Measurements from ENCODE around the gene SYT7.

GRCh38 chr11:61546663-61547062 is 34.2 kb downstream of the SYT7 start:
- TF ChIP-seq, protein P1, sequence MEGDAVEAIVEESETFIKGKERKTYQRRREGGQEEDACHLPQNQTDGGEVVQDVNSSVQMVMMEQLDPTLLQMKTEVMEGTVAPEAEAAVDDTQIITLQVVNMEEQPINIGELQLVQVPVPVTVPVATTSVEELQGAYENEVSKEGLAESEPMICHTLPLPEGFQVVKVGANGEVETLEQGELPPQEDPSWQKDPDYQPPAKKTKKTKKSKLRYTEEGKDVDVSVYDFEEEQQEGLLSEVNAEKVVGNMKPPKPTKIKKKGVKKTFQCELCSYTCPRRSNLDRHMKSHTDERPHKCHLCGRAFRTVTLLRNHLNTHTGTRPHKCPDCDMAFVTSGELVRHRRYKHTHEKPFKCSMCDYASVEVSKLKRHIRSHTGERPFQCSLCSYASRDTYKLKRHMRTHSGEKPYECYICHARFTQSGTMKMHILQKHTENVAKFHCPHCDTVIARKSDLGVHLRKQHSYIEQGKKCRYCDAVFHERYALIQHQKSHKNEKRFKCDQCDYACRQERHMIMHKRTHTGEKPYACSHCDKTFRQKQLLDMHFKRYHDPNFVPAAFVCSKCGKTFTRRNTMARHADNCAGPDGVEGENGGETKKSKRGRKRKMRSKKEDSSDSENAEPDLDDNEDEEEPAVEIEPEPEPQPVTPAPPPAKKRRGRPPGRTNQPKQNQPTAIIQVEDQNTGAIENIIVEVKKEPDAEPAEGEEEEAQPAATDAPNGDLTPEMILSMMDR (IDR thresholded peaks at IDR 0.05; ENCODE audit: borderline replicate concordance, extremely low read depth, low read length, poor library complexity, severe bottlenecking), result no peak
- TF ChIP-seq EZH2 (IDR thresholded peaks at IDR 0.05; ENCODE audit: borderline replicate concordance, low read depth, low read length, severe bottlenecking), result no peak

Measured in DND-41 (cell line).